H9 (cell line): ENCODE results near the gene IGFL4. TPM values are rescaled to one million over a fixed set of nuclear protein-coding genes. Genes with fewer than 3 reads are reported as not detected.

ENCODE experiments used
- DNase-seq: peaks from one replicate; pipeline ENCODE4 v3.0.0-alpha.2; 2017
- H2AFZ ChIP-seq: one replicate; pipeline ENCODE4 v1.6.1; 2013; ENCODE audit warnings: mild to moderate bottlenecking, low read length, control low read depth, moderate library complexity
- H2AK5ac ChIP-seq: 2 replicates; pipeline ENCODE4 v1.6.1; 2013; ENCODE audit warnings: low read length, control low read depth, mixed read lengths; ENCODE audit not compliant: insufficient read length
- H2BK120ac ChIP-seq: one replicate; pipeline ENCODE4 v1.6.1; 2013; ENCODE audit warnings: low read depth, mild to moderate bottlenecking, low read length, control low read depth, inconsistent platforms; ENCODE audit not compliant: poor library complexity, severe bottlenecking
- H2BK12ac ChIP-seq: 2 replicates; pipeline ENCODE4 v1.6.1; 2013; ENCODE audit warnings: low read length, control low read depth, mixed read lengths, low read depth; ENCODE audit not compliant: insufficient read length
- H2BK15ac ChIP-seq: 2 replicates; pipeline ENCODE4 v1.6.1; 2013; ENCODE audit warnings: low read depth, low read length, control low read depth
- H2BK20ac ChIP-seq: one replicate; pipeline ENCODE4 v1.6.1; 2013; ENCODE audit warnings: low read depth, mild to moderate bottlenecking, low read length, control low read depth, inconsistent platforms; ENCODE audit not compliant: poor library complexity, severe bottlenecking
- H2BK5ac ChIP-seq: 2 replicates; pipeline ENCODE4 v1.6.1; 2013; ENCODE audit warnings: low read length, control low read depth, mixed read lengths; ENCODE audit not compliant: insufficient read length
- H3K14ac ChIP-seq: 2 replicates; pipeline ENCODE4 v1.6.1; 2013; ENCODE audit warnings: low read length, control low read depth; ENCODE audit not compliant: insufficient read depth
- H3K18ac ChIP-seq: 2 replicates; pipeline ENCODE4 v1.6.1; 2013; ENCODE audit warnings: low read depth, mild to moderate bottlenecking, mixed read lengths, low read length, control low read depth; ENCODE audit not compliant: insufficient read length
- H3K23ac ChIP-seq: 2 replicates; pipeline ENCODE4 v1.6.1; 2013; ENCODE audit warnings: low read length, control low read depth, mixed read lengths, low read depth; ENCODE audit not compliant: insufficient read length
- H3K23me2 ChIP-seq: 2 replicates; pipeline ENCODE4 v1.6.1; 2013; ENCODE audit warnings: low read depth, mild to moderate bottlenecking, mixed read lengths, low read length, control low read depth; ENCODE audit not compliant: insufficient read length, poor library complexity, severe bottlenecking
- H3K27ac ChIP-seq: 2 replicates; pipeline ENCODE4 v1.5.1; 2013; ENCODE audit warnings: low read length, control low read depth, mixed read lengths, low read depth; ENCODE audit not compliant: insufficient read length
- H3K27me3 ChIP-seq: 2 replicates; pipeline ENCODE4 v1.6.1; 2013; ENCODE audit warnings: low read length, control low read depth, inconsistent platforms; ENCODE audit not compliant: insufficient read depth
- H3K4ac ChIP-seq: 2 replicates; pipeline ENCODE4 v1.6.1; 2013; ENCODE audit warnings: low read depth, mild to moderate bottlenecking, control low read depth, inconsistent platforms, low read length, moderate library complexity
- H3K4me1 ChIP-seq: 2 replicates; pipeline ENCODE4 v1.6.1; 2013; ENCODE audit warnings: low read length, control low read depth, inconsistent platforms; ENCODE audit not compliant: insufficient read depth
- H3K4me2 ChIP-seq: 2 replicates; pipeline ENCODE4 v1.6.1; 2013; ENCODE audit warnings: low read length, control low read depth, mixed read lengths; ENCODE audit not compliant: insufficient read length, insufficient read depth
- H3K56ac ChIP-seq: 2 replicates; pipeline ENCODE4 v1.6.1; 2013; ENCODE audit warnings: low read depth, mild to moderate bottlenecking, mixed read lengths, low read length, control low read depth; ENCODE audit not compliant: insufficient read length
- H3K79me1 ChIP-seq: 2 replicates; pipeline ENCODE4 v1.6.1; 2013; ENCODE audit warnings: low read depth, mild to moderate bottlenecking, moderate library complexity, low read length, control low read depth, inconsistent platforms; ENCODE audit not compliant: insufficient read depth, poor library complexity, severe bottlenecking
- H3K79me2 ChIP-seq: 2 replicates; pipeline ENCODE4 v1.6.1; 2013; ENCODE audit warnings: low read length, control low read depth, inconsistent platforms; ENCODE audit not compliant: insufficient read depth
- H3K9ac ChIP-seq: 2 replicates; pipeline ENCODE4 v1.6.1; 2013; ENCODE audit warnings: low read length, control low read depth, mixed read lengths; ENCODE audit not compliant: insufficient read length; ENCODE audit errors: extremely low read depth
- H3K9me3 ChIP-seq: one replicate; pipeline ENCODE4 v1.6.1; 2013; ENCODE audit warnings: low read depth, low read length, inconsistent platforms; ENCODE audit not compliant: control insufficient read depth
- H3T11ph ChIP-seq: one replicate; pipeline ENCODE4 v1.6.1; 2013; ENCODE audit warnings: mild to moderate bottlenecking, low read length, control low read depth, inconsistent platforms
- H4K20me1 ChIP-seq: one replicate; pipeline ENCODE4 v1.6.1; 2013; ENCODE audit not compliant: control insufficient read depth, insufficient read length, insufficient read depth
- H4K5ac ChIP-seq: 2 replicates; pipeline ENCODE4 v1.6.1; 2013; ENCODE audit warnings: low read depth, mild to moderate bottlenecking, mixed read lengths, low read length, control low read depth; ENCODE audit not compliant: insufficient read length
- H4K8ac ChIP-seq: replicated peaks from 2 replicates; pipeline ENCODE4 v1.6.1; 2013; ENCODE audit warnings: low read length, control low read depth, mixed read lengths, low read depth; ENCODE audit not compliant: insufficient read length
- H4K91ac ChIP-seq: 2 replicates; pipeline ENCODE4 v1.6.1; 2013; ENCODE audit warnings: low read depth, mild to moderate bottlenecking, moderate library complexity, mixed read lengths, low read length, control low read depth; ENCODE audit not compliant: insufficient read length
- H3K27ac Mint-ChIP-seq, 3 experiments: 2 replicates in 2 of 3; 3 replicates in 1 of 3; pipeline ENCODE4 v1.8.0; 2020 to 2021; ENCODE audit warnings: mixed read lengths in 3 of 3, mild to moderate bottlenecking in 1 of 3, moderate library complexity in 1 of 3
- H3K27me3 Mint-ChIP-seq: 2 replicates; pipeline ENCODE4 v1.8.0; 2021; ENCODE audit warnings: low read depth, mild to moderate bottlenecking, moderate library complexity, mixed read lengths
- H3K36me3 Mint-ChIP-seq, 3 experiments: 2 replicates in 2 of 3; 3 replicates in 1 of 3; pipeline ENCODE4 v1.8.0; 2020 to 2021; ENCODE audit warnings: low read depth in 3 of 3, mixed read lengths in 3 of 3; ENCODE audit not compliant: insufficient read depth in 1 of 3
- H3K4me1 Mint-ChIP-seq, 2 experiments: 2 replicates each; pipeline ENCODE4 v1.8.0; 2020; ENCODE audit warnings: mixed read lengths in 2 of 2
- H3K4me3 Mint-ChIP-seq, 2 experiments: 2 replicates in 1 of 2; 3 replicates in 1 of 2; pipeline ENCODE4 v1.8.0; 2020 to 2021; ENCODE audit warnings: mild to moderate bottlenecking in 2 of 2, mixed read lengths in 2 of 2, moderate library complexity in 1 of 2
- H3K9me3 Mint-ChIP-seq, 2 experiments: 2 replicates in 1 of 2; 3 replicates in 1 of 2; pipeline ENCODE4 v1.8.0; 2020; ENCODE audit warnings: mild to moderate bottlenecking in 2 of 2, mixed read lengths in 2 of 2, moderate library complexity in 1 of 2
- WGBS: extraction: QIAGEN DNeasy Blood & Tissue Kit; methylation state at CpG from one replicate; pipeline ENCODE4 v1.1.7; 2013; ENCODE audit warnings: missing lambda C conversion rate, low lambda C conversion rate, mixed read lengths; ENCODE audit not compliant: insufficient read length; ENCODE audit errors: extremely low coverage; 5-methylcytosine and 5-hydroxymethylcytosine counted together
- total RNA-seq: library from RNA; stranded (reverse); gene quantifications from 2 replicates; pipeline ENCODE4 v1.2.1, GENCODE V29; 2021
- TF ChIP-seq, protein P1 (sequence below): fragments of 200-600 bp; sonication (generic); conservative IDR thresholded peaks from 3 replicates; pipeline ENCODE4 v1.8.0; 2021; ENCODE audit warnings: antibody characterized with exemption, mild to moderate bottlenecking

Gene IGFL4
- total RNA-seq, 1 experiment from 2014 or later: 0.33 TPM

GRCh38 chr19:46031781-46032596 is 8.8 kb downstream of the IGFL4 start:
- no peaks in the 10 kb centered on the region for H4K20me1 ChIP-seq
- H3K9ac ChIP-seq: no peak overlapping the region
- H4K8ac ChIP-seq: no peak overlapping the region
- no peaks in the 10 kb centered on the region for H3K79me2 ChIP-seq
- no peak overlapping the region for H3K27ac ChIP-seq
- TF ChIP-seq, protein P1, sequence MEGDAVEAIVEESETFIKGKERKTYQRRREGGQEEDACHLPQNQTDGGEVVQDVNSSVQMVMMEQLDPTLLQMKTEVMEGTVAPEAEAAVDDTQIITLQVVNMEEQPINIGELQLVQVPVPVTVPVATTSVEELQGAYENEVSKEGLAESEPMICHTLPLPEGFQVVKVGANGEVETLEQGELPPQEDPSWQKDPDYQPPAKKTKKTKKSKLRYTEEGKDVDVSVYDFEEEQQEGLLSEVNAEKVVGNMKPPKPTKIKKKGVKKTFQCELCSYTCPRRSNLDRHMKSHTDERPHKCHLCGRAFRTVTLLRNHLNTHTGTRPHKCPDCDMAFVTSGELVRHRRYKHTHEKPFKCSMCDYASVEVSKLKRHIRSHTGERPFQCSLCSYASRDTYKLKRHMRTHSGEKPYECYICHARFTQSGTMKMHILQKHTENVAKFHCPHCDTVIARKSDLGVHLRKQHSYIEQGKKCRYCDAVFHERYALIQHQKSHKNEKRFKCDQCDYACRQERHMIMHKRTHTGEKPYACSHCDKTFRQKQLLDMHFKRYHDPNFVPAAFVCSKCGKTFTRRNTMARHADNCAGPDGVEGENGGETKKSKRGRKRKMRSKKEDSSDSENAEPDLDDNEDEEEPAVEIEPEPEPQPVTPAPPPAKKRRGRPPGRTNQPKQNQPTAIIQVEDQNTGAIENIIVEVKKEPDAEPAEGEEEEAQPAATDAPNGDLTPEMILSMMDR: no peak
- WGBS: no CpG with 5 or more reads among the region's 5 CpGs
- Mint-ChIP-seq H3K27ac (no peak overlapping the region), H3K9me3 (peaks cover 4% of the 10 kb centered on the region in 2 experiments; a peak in 4 of 5 replicates), H3K36me3 (peaks cover 0 to 4% (median 0%) of the 10 kb centered on the region in 3 experiments; a peak in 3 of 7 replicates), H3K27me3 (peaks cover 7% of the 10 kb centered on the region), H3K4me3 (no peak overlapping the region), H3K4me1 (peaks cover 3 to 5% of the 10 kb centered on the region in 2 experiments)
- H3K79me1 ChIP-seq: no peaks in the 10 kb centered on the region
- no peak overlapping the region for H2BK12ac ChIP-seq
- no peak overlapping the region for H3T11ph ChIP-seq
- no peak overlapping the region for H3K23ac ChIP-seq
- H3K4me1 ChIP-seq: no peaks in the 10 kb centered on the region
- no peak overlapping the region for H4K91ac ChIP-seq
- no peak overlapping the region for H2BK120ac ChIP-seq
- H2BK5ac ChIP-seq: no peak overlapping the region
- no peak overlapping the region for H2AFZ ChIP-seq
- H2BK15ac ChIP-seq: no peak overlapping the region
- no peaks in the 10 kb centered on the region for H3K27me3 ChIP-seq
- H3K18ac ChIP-seq: no peak overlapping the region
- H2AK5ac ChIP-seq: no peak overlapping the region
- no peak overlapping the region for H3K4me2 ChIP-seq
- no peak for DNase-seq
- H2BK20ac ChIP-seq: no peak overlapping the region
- no peaks in the 10 kb centered on the region for H3K9me3 ChIP-seq
- no peaks in the 10 kb centered on the region for H3K23me2 ChIP-seq
- no peak overlapping the region for H3K14ac ChIP-seq
- H3K4ac ChIP-seq: no peak overlapping the region
- H4K5ac ChIP-seq: no peak overlapping the region
- H3K56ac ChIP-seq: no peak overlapping the region
